Measurements from ENCODE around the gene RIPK3.

Gene RIPK3

GRCh38 chr14:24290746-24291145, 49.0 kb downstream of the RIPK3 start:
- no peak for TF ChIP-seq CTCF (IDR thresholded peaks at IDR 0.05; ENCODE audit: control insufficient read depth, extremely low read depth, insufficient read depth)
- DNase-seq (ENCODE audit: low read depth), result no peak
- no peak overlapping the region for H3K4me3 ChIP-seq (ENCODE audit: low read depth, low read length)

GRCh38 chr14:24289649-24290280, 50.0 kb downstream of the RIPK3 start:
- H3K4me3 ChIP-seq (ENCODE audit: low read depth, low read length), result no peak overlapping the region
- TF ChIP-seq CTCF (IDR thresholded peaks at IDR 0.05; ENCODE audit: control insufficient read depth, extremely low read depth, insufficient read depth), result no peak
- no peak for DNase-seq (ENCODE audit: low read depth)

GRCh38 chr14:24286996-24287395, 52.8 kb downstream of the RIPK3 start:
- H3K4me3 ChIP-seq (ENCODE audit: low read depth, low read length), result no peak overlapping the region
- DNase-seq (ENCODE audit: low read depth), result no peak
- no peak for TF ChIP-seq CTCF (IDR thresholded peaks at IDR 0.05; ENCODE audit: control insufficient read depth, extremely low read depth, insufficient read depth)
